Neural progenitor cell (in vitro differentiated cells): ENCODE measurements around the gene SYNDIG1L.

Source experiments
- CTCF ChIP-seq: fragments of 200-600 bp; sonication (generic); IDR thresholded peaks from 2 replicates; pipeline ENCODE4 v1.5.1; 2017; ENCODE audit warnings: antibody characterized with exemption, mild to moderate bottlenecking
- EZH2 ChIP-seq: fragments of 200-600 bp; sonication (generic); IDR thresholded peaks from 2 replicates; pipeline ENCODE4 v1.6.1; 2017; ENCODE audit warnings: antibody characterized with exemption, mild to moderate bottlenecking, moderate library complexity
- EZH2phosphoT487 ChIP-seq: fragments of 200-600 bp; sonication (generic); IDR thresholded peaks from 2 replicates; pipeline ENCODE4 v1.6.1; 2017; ENCODE audit warnings: antibody characterized with exemption

- TF ChIP-seq CTCF (no peak), EZH2 (no peak), EZH2phosphoT487 (no peak)
These were observed 30.9 kb upstream of the SYNDIG1L start for GRCh38 chr14:74456684-74457564.
